Measurements from ENCODE around the gene DENND4A. TPM values are rescaled to one million over a fixed set of nuclear protein-coding genes. Genes with fewer than 3 reads are reported as not detected.

DENND4A gene
- total RNA-seq, 3 donors from 2014 or later (not counting 1 experiment from before 2014, with no cell fraction given): 65.8 to 84.6 (median 66.1) TPM

- no peaks in the 10 kb centered on the region for H3K36me3 Mint-ChIP-seq
- intact Hi-C loops (cut with micrococcal nuclease): no loop called here
- Histone ChIP-seq H3K27ac (ENCODE audit: low read length) (no peak overlapping the region), H3K27me3 (ENCODE audit: control insufficient read depth, insufficient read depth, low read length) (no peaks in the 10 kb centered on the region), H3K4me1 (ENCODE audit: control insufficient read depth, insufficient read depth, low read length) (no peaks in the 10 kb centered on the region), H3K36me3 (ENCODE audit: control insufficient read depth, insufficient read depth, low read length) (peaks cover 7% of the 10 kb centered on the region), H3K4me3 (ENCODE audit: low read length) (no peak overlapping the region), H3K9me3 (ENCODE audit: control insufficient read depth, insufficient read depth, low read length) (no peaks in the 10 kb centered on the region)
- H3K4me3 Mint-ChIP-seq: no peak overlapping the region
- no peaks in the 10 kb centered on the region for H3K27me3 Mint-ChIP-seq (ENCODE audit: low read depth in 2 of 2)
- no peak for DNase-seq
- 88% methylated on average over 4 of the region's 4 CpGs for WGBS (ENCODE audit: insufficient coverage)
- H3K9me3 Mint-ChIP-seq: no peaks in the 10 kb centered on the region
- no peak overlapping the region for H3K27ac Mint-ChIP-seq
- peaks cover 0 to 6% of the 10 kb centered on the region in 2 donors for H3K4me1 Mint-ChIP-seq
- no peak for TF ChIP-seq CTCF (IDR thresholded peaks at IDR 0.05)
- no peak for ATAC-seq
Measured at GRCh38 chr15:65626856-65627255, 165.2 kb downstream of the DENND4A start.

DNA sequence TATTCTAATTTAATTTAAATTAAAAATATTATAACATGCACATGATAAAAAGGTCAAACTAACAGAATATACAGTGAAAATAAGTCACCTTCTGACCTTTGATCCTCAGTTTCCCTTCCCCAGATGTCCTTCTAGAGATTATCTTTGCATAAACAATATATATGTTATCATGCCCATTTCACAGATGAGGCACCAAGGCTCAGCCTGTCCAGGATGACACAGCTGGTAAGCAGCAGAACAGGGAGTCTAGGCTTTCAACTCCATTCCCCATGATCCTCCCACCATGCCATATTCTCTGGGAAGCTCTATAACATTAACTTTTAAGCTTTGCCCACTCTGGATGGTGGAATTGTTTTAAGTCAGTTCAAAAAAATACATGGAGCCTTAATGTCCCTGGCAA lies 169.0 kb downstream of the DENND4A start:
- H3K27me3 ChIP-seq (ENCODE audit: control insufficient read depth, insufficient read depth, low read length): no peaks in the 10 kb centered on the region
- Mint-ChIP-seq H3K9me3 (no peaks in the 10 kb centered on the region), H3K27ac (no peak overlapping the region), H3K27me3 (ENCODE audit: low read depth in 2 of 2) (no peaks in the 10 kb centered on the region), H3K4me3 (no peak overlapping the region), H3K36me3 (no peaks in the 10 kb centered on the region), H3K4me1 (no peaks in the 10 kb centered on the region)
- H3K36me3 ChIP-seq (ENCODE audit: control insufficient read depth, insufficient read depth, low read length): peaks cover 7% of the 10 kb centered on the region
- ATAC-seq: no peak
- H3K9me3 ChIP-seq (ENCODE audit: control insufficient read depth, insufficient read depth, low read length): no peaks in the 10 kb centered on the region
- no peak overlapping the region for H3K27ac ChIP-seq (ENCODE audit: low read length)
- no peak for DNase-seq
- no peaks in the 10 kb centered on the region for H3K4me1 ChIP-seq (ENCODE audit: control insufficient read depth, insufficient read depth, low read length)
- no peak for TF ChIP-seq CTCF (IDR thresholded peaks at IDR 0.05)
- intact Hi-C loops (cut with micrococcal nuclease): no loop called here
- no peak overlapping the region for H3K4me3 ChIP-seq (ENCODE audit: low read length)

DNA sequence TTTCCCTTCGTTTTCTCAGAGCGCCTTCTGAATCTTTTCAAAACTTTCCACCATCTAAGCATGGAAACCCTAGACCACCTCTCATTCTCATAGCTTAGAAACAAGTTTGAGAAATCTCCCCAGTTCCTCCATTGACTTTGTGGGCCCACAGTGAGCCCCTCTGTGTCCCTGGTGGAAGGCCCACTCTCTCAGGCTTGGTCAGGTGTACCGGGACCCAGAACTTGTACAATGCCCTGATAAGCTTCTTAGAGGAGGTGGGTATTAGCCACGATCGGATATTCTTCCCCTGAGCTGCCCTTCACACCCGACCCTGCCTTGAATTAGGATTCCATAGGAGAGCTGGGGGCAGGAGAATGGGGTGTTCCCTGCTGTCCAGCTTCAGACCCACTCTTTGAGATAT lies 170.5 kb downstream of the DENND4A start, which contains the start of gene SLC24A1:
Gene SLC24A1, plus strand, starts transcription at position 301 of the 400 bp plus-strand sequence. CDS start 2,143 bp downstream, outside the sequence.
- intact Hi-C loops (cut with micrococcal nuclease): no loop called here
- no peaks in the 10 kb centered on the region for H3K4me1 Mint-ChIP-seq
- H3K4me3 Mint-ChIP-seq: no peak within 1 kb of the TSS
- Histone ChIP-seq H3K36me3 (ENCODE audit: control insufficient read depth, insufficient read depth, low read length) (peaks cover 7% of the 10 kb centered on the region), H3K27ac (ENCODE audit: low read length) (no peak within 1 kb of the TSS), H3K4me3 (ENCODE audit: low read length) (no peak within 1 kb of the TSS), H3K9me3 (ENCODE audit: control insufficient read depth, insufficient read depth, low read length) (no peaks in the 10 kb centered on the region), H3K27me3 (ENCODE audit: control insufficient read depth, insufficient read depth, low read length) (no peaks in the 10 kb centered on the region), H3K4me1 (ENCODE audit: control insufficient read depth, insufficient read depth, low read length) (no peaks in the 10 kb centered on the region)
- H3K27ac Mint-ChIP-seq: no peak within 1 kb of the TSS
- H3K36me3 Mint-ChIP-seq: no peaks in the 10 kb centered on the region
- no peak for DNase-seq
- no peak for TF ChIP-seq CTCF (IDR thresholded peaks at IDR 0.05)
- no peak for ATAC-seq
- H3K27me3 Mint-ChIP-seq (ENCODE audit: low read depth in 2 of 2): no peaks in the 10 kb centered on the region
- WGBS (ENCODE audit: insufficient coverage): 93% methylated on average over 6 of the region's 6 CpGs
- no peaks in the 10 kb centered on the region for H3K9me3 Mint-ChIP-seq

DNA sequence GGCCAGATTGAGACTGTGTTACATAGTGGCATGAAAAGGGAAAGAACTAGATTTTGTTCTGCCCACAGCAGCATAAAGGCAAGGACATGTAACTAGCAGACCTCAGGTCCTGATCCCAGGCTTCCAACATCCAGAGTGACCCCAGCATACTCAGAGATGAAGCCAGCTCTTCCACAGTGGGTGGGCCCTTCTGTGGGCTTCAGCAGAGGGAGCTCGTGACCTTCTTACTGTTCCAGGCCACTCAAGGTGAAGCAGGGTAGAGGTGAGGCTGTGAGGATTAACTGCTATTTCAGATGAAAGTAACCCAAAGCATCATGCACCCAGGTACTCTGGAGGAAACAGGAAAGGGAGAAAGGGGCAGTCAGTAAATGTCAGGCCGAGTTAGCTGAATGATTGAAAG lies 171.3 kb downstream of the DENND4A start:
- Mint-ChIP-seq H3K27ac (no peak overlapping the region), H3K4me3 (no peak overlapping the region)
- WGBS (ENCODE audit: insufficient coverage): 87% methylated on average over 2 of the region's 2 CpGs

More for the DNA sequence above, 171.3 kb downstream of the DENND4A start:
- intact Hi-C loops (cut with micrococcal nuclease): no loop called here
- Mint-ChIP-seq H3K9me3 (no peaks in the 10 kb centered on the region), H3K36me3 (no peaks in the 10 kb centered on the region), H3K27me3 (ENCODE audit: low read depth in 2 of 2) (no peaks in the 10 kb centered on the region), H3K4me1 (no peaks in the 10 kb centered on the region)
- DNase-seq (no peak), ATAC-seq (no peak)
- H3K4me1 ChIP-seq (ENCODE audit: control insufficient read depth, insufficient read depth, low read length): no peaks in the 10 kb centered on the region
- no peak for TF ChIP-seq CTCF (IDR thresholded peaks at IDR 0.05)
- no peaks in the 10 kb centered on the region for H3K27me3 ChIP-seq (ENCODE audit: control insufficient read depth, insufficient read depth, low read length)
- no peak overlapping the region for H3K27ac ChIP-seq (ENCODE audit: low read length)
- peaks cover 6% of the 10 kb centered on the region for H3K36me3 ChIP-seq (ENCODE audit: control insufficient read depth, insufficient read depth, low read length)
- H3K4me3 ChIP-seq (ENCODE audit: low read length): no peak overlapping the region
- no peaks in the 10 kb centered on the region for H3K9me3 ChIP-seq (ENCODE audit: control insufficient read depth, insufficient read depth, low read length)
